GM12891 (cell line): ENCODE data around the gene RPGRIP1L.

Experiments
- POLR2A ChIP-seq: IDR thresholded peaks from 2 replicates; pipeline ENCODE4 v1.6.1; 2011; ENCODE audit warnings: low read depth, low read length, control low read depth
- POLR2AphosphoS5 ChIP-seq: IDR thresholded peaks from 2 replicates; pipeline ENCODE4 v1.6.1; 2011; ENCODE audit warnings: low read depth, low read length, control low read depth
- TAF1 ChIP-seq: IDR thresholded peaks from 2 replicates; pipeline ENCODE4 v1.6.1; 2011; ENCODE audit warnings: low read depth, low read length, control low read depth

GRCh38 chr16:53576904-53577303 is 126.8 kb downstream of the RPGRIP1L start:
- TF ChIP-seq TAF1: no peak
- TF ChIP-seq POLR2A: no peak
- no peak for TF ChIP-seq POLR2AphosphoS5
